Measurements from ENCODE around the gene NUPR1. TPM values are rescaled to one million over a fixed set of nuclear protein-coding genes. Genes with fewer than 3 reads are reported as not detected.
"Not testable (repeated sequence)": the region's sequence is repeated elsewhere in the genome, so short reads cannot be mapped to it uniquely, and the experiment has no call there.

Gene NUPR1
- polyA plus RNA-seq, 4 donors: 3.1 to 104 (median 13.0) TPM

DNA sequence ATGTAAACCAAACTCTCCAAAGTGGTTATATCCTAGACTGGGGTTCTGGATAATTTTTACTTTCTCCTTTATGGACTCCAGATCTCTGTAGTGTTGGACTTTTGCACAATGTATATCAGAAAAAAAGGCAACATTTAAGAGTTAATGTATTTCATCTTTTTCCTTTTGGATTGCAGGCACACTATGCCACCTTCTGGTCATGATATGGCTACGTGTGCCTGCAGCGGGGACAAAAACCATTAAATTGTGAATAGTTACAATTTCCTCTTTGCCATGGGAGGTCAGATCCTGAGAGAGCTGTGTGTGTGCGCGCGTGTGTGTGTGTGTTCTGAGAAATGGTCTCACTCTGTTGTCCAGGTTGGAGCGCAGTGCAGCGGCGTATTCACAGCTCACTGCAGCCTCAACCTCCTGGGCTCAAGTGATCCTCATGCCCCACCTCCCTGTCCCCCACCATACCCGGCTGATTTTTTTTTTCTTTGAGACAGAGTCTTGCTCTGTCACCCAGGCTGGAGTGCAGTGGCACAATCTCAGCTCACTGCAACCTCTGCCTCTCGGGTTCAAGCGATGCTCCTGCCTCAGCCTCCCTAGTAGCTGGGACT lies 10.6 kb upstream of the NUPR1 start:
- Histone ChIP-seq H3K4me3 (ENCODE audit: low read depth in 1 of 3, low read length in 3 of 3) (no peak overlapping the region), H3K27ac (ENCODE audit: low read depth in 1 of 3, low read length in 2 of 3) (no peak overlapping the region), H3K36me3 (ENCODE audit: control insufficient read depth in 3 of 3, insufficient read depth in 2 of 3, low read depth in 1 of 3, low read length in 3 of 3) (no peaks in the 10 kb centered on the region), H3K9me3 (ENCODE audit: control insufficient read depth in 2 of 2, insufficient read depth in 1 of 2, low read depth in 1 of 2, low read length in 1 of 2) (no peaks in the 10 kb centered on the region), H3K27me3 (ENCODE audit: control insufficient read depth in 3 of 3, insufficient read depth in 3 of 3, low read length in 3 of 3) (no peaks in the 10 kb centered on the region), H3K4me1 (ENCODE audit: control insufficient read depth in 3 of 3, insufficient read depth in 2 of 3, low read depth in 1 of 3, low read length in 2 of 3) (peaks cover 0 to 1% (median 0%) of the 10 kb centered on the region in 3 donors)
- WGBS, 3 donors: 34 to 50% (median 41%) methylated on average over 11 of the region's 11 CpGs
- no peak for FAIRE-seq
- DNase-seq: peak; percentile 50 to 62

GRCh38 chr16:28548306-28548802 lies 9.6 kb upstream of the NUPR1 start:
- 79 to 85% (median 80%) methylated on average over 14 of the region's 14 CpGs for WGBS, 3 donors
- DNase-seq (no peak), FAIRE-seq (no peak)
- peaks cover 0 to 4% (median 0%) of the 10 kb centered on the region in 3 donors for H3K4me1 ChIP-seq (ENCODE audit: control insufficient read depth in 3 of 3, insufficient read depth in 2 of 3, low read depth in 1 of 3, low read length in 2 of 3)
- H3K4me3 ChIP-seq (ENCODE audit: low read depth in 1 of 3, low read length in 3 of 3): no peak overlapping the region
- no peaks in the 10 kb centered on the region for H3K36me3 ChIP-seq (ENCODE audit: control insufficient read depth in 3 of 3, insufficient read depth in 2 of 3, low read depth in 1 of 3, low read length in 3 of 3)
- no peaks in the 10 kb centered on the region for H3K9me3 ChIP-seq (ENCODE audit: control insufficient read depth in 2 of 2, insufficient read depth in 1 of 2, low read depth in 1 of 2, low read length in 1 of 2)
- no peak overlapping the region for H3K27ac ChIP-seq (ENCODE audit: low read depth in 1 of 3, low read length in 2 of 3)
- H3K27me3 ChIP-seq (ENCODE audit: control insufficient read depth in 3 of 3, insufficient read depth in 3 of 3, low read length in 3 of 3): no peaks in the 10 kb centered on the region

DNA sequence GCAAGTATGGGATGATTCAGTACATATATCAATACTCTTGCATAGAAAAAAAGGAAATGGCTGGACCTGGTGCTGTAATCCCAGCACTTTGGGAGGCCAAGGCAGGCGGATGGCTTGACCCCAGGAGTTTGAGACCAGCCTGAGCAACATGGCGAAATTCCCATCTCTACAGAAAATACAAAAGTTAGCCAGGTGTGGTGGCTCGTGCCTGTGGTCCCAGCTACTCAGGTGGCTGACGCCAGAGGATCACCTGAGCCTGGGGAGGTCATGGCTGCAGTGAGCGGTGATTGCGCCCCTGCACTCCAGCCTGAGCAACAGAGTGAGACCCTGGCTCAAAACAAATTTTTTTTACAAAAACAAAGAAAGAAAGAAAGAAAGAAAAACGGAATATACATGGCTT lies 7.9 kb upstream of the NUPR1 start:
- FAIRE-seq: no peak
- DNase-seq: no peak
- H3K27ac ChIP-seq (ENCODE audit: low read depth in 1 of 3, low read length in 2 of 3): no peak overlapping the region
- no peaks in the 10 kb centered on the region for H3K36me3 ChIP-seq (ENCODE audit: control insufficient read depth in 3 of 3, insufficient read depth in 2 of 3, low read depth in 1 of 3, low read length in 3 of 3)
- peaks cover 0 to 8% (median 0%) of the 10 kb centered on the region in 3 donors for H3K4me1 ChIP-seq (ENCODE audit: control insufficient read depth in 3 of 3, insufficient read depth in 2 of 3, low read depth in 1 of 3, low read length in 2 of 3)
- H3K9me3 ChIP-seq (ENCODE audit: control insufficient read depth in 2 of 2, insufficient read depth in 1 of 2, low read depth in 1 of 2, low read length in 1 of 2): no peaks in the 10 kb centered on the region
- 73 to 83% (median 74%) methylated on average over 7 of the region's 7 CpGs for WGBS, 3 donors
- no peaks in the 10 kb centered on the region for H3K27me3 ChIP-seq (ENCODE audit: control insufficient read depth in 3 of 3, insufficient read depth in 3 of 3, low read length in 3 of 3)
- H3K4me3 ChIP-seq (ENCODE audit: low read depth in 1 of 3, low read length in 3 of 3): no peak overlapping the region

DNA sequence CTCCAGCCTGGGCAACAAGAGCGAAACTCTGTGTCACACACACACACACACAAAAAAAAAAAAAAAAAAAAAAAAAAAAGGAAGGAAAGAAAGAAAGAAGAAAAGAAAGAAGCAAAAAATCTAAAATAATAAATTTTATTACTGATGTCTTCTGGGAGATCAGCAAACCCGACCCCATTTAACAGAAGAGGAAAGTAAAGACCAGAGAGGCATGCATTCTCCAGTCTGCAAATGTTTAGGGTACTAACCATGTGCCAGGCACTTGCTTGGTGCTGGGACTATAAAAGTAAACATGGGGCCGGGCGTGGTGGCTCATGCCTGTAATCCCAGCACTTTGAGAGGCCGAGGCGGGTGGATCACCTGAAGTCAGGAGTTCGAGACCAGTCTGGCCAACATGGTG lies 7.2 kb upstream of the NUPR1 start:
- not testable (repeated sequence) for H3K36me3 ChIP-seq (ENCODE audit: control insufficient read depth in 3 of 3, insufficient read depth in 2 of 3, low read depth in 1 of 3, low read length in 3 of 3); H3K9me3 ChIP-seq (ENCODE audit: control insufficient read depth in 2 of 2, insufficient read depth in 1 of 2, low read depth in 1 of 2, low read length in 1 of 2); H3K27ac ChIP-seq (ENCODE audit: low read depth in 1 of 3, low read length in 2 of 3); H3K4me3 ChIP-seq (ENCODE audit: low read depth in 1 of 3, low read length in 3 of 3); DNase-seq; H3K4me1 ChIP-seq (ENCODE audit: control insufficient read depth in 3 of 3, insufficient read depth in 2 of 3, low read depth in 1 of 3, low read length in 2 of 3); H3K27me3 ChIP-seq (ENCODE audit: control insufficient read depth in 3 of 3, insufficient read depth in 3 of 3, low read length in 3 of 3); FAIRE-seq
- 70 to 87% (median 79%) methylated on average over 7 of the region's 7 CpGs for WGBS, 3 donors

DNA sequence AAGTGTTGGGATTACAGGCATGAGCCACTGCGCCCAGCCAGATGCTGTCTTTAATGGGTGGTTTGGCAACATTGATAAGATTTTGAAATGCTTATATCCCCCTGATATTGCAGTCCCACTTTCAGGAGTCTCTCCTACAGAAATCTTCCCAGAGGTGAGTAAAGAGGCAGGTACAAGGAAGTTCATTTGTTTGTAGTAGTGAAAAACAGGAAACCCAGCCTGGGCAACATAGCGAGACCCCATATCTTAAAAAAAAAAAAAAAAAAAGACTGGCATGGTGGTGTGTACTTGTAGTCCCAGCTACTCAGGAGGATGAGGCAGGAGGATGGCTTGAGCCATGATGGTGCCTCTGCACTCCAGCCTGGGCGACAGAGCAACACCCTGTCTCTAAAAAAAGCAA lies 6.2 kb upstream of the NUPR1 start:
- Histone ChIP-seq H3K36me3 (ENCODE audit: control insufficient read depth in 3 of 3, insufficient read depth in 2 of 3, low read depth in 1 of 3, low read length in 3 of 3) (no peaks in the 10 kb centered on the region), H3K4me1 (ENCODE audit: control insufficient read depth in 3 of 3, insufficient read depth in 2 of 3, low read depth in 1 of 3, low read length in 2 of 3) (peaks cover 0 to 8% (median 0%) of the 10 kb centered on the region in 3 donors), H3K27me3 (ENCODE audit: control insufficient read depth in 3 of 3, insufficient read depth in 3 of 3, low read length in 3 of 3) (no peaks in the 10 kb centered on the region), H3K4me3 (ENCODE audit: low read depth in 1 of 3, low read length in 3 of 3) (no peak overlapping the region), H3K27ac (ENCODE audit: low read depth in 1 of 3, low read length in 2 of 3) (no peak overlapping the region), H3K9me3 (ENCODE audit: control insufficient read depth in 2 of 2, insufficient read depth in 1 of 2, low read depth in 1 of 2, low read length in 1 of 2) (no peaks in the 10 kb centered on the region)
- FAIRE-seq (no peak), DNase-seq (no peak)
- 82 to 89% (median 86%) methylated on average over 3 of the region's 3 CpGs for WGBS, 3 donors

- Histone ChIP-seq H3K4me3 (ENCODE audit: low read depth in 1 of 3, low read length in 3 of 3) (peak overlapping the region in 2 of 3 donors; percentile 1 to 11), H3K27ac (ENCODE audit: low read depth in 1 of 3, low read length in 2 of 3) (peak overlapping the region in 2 of 3 donors; percentile 74 to 88), H3K36me3 (ENCODE audit: control insufficient read depth in 3 of 3, insufficient read depth in 2 of 3, low read depth in 1 of 3, low read length in 3 of 3) (no peaks in the 10 kb centered on the region), H3K9me3 (ENCODE audit: control insufficient read depth in 2 of 2, insufficient read depth in 1 of 2, low read depth in 1 of 2, low read length in 1 of 2) (no peaks in the 10 kb centered on the region), H3K27me3 (ENCODE audit: control insufficient read depth in 3 of 3, insufficient read depth in 3 of 3, low read length in 3 of 3) (no peaks in the 10 kb centered on the region), H3K4me1 (ENCODE audit: control insufficient read depth in 3 of 3, insufficient read depth in 2 of 3, low read depth in 1 of 3, low read length in 2 of 3) (peaks cover 0 to 8% (median 0%) of the 10 kb centered on the region in 3 donors)
- DNase-seq: peak; percentile 90 to 94
- 10 to 35% (median 28%) methylated on average over 7 of the region's 7 CpGs for WGBS, 3 donors
- no peak for FAIRE-seq
These were observed 4.3 kb upstream of the NUPR1 start for GRCh38 chr16:28543072-28543471.

GRCh38 chr16:28542646-28543045 lies 3.9 kb upstream of the NUPR1 start:
- FAIRE-seq (no peak), DNase-seq (no peak)
- Histone ChIP-seq H3K4me3 (ENCODE audit: low read depth in 1 of 3, low read length in 3 of 3) (no peak overlapping the region), H3K4me1 (ENCODE audit: control insufficient read depth in 3 of 3, insufficient read depth in 2 of 3, low read depth in 1 of 3, low read length in 2 of 3) (peaks cover 0 to 8% (median 0%) of the 10 kb centered on the region in 3 donors), H3K27ac (ENCODE audit: low read depth in 1 of 3, low read length in 2 of 3) (peak overlapping the region in 2 of 3 donors; percentile 74 to 88), H3K27me3 (ENCODE audit: control insufficient read depth in 3 of 3, insufficient read depth in 3 of 3, low read length in 3 of 3) (no peaks in the 10 kb centered on the region), H3K36me3 (ENCODE audit: control insufficient read depth in 3 of 3, insufficient read depth in 2 of 3, low read depth in 1 of 3, low read length in 3 of 3) (no peaks in the 10 kb centered on the region), H3K9me3 (ENCODE audit: control insufficient read depth in 2 of 2, insufficient read depth in 1 of 2, low read depth in 1 of 2, low read length in 1 of 2) (no peaks in the 10 kb centered on the region)
- 28 to 77% (median 50%) methylated on average over 7 of the region's 7 CpGs for WGBS, 3 donors

- FAIRE-seq (no peak), DNase-seq (no peak)
- Histone ChIP-seq H3K9me3 (ENCODE audit: control insufficient read depth in 2 of 2, insufficient read depth in 1 of 2, low read depth in 1 of 2, low read length in 1 of 2) (no peaks in the 10 kb centered on the region), H3K4me3 (ENCODE audit: low read depth in 1 of 3, low read length in 3 of 3) (no peak overlapping the region), H3K27ac (ENCODE audit: low read depth in 1 of 3, low read length in 2 of 3) (no peak overlapping the region), H3K36me3 (ENCODE audit: control insufficient read depth in 3 of 3, insufficient read depth in 2 of 3, low read depth in 1 of 3, low read length in 3 of 3) (peaks cover 0 to 3% (median 0%) of the 10 kb centered on the region in 3 donors), H3K27me3 (ENCODE audit: control insufficient read depth in 3 of 3, insufficient read depth in 3 of 3, low read length in 3 of 3) (no peaks in the 10 kb centered on the region), H3K4me1 (ENCODE audit: control insufficient read depth in 3 of 3, insufficient read depth in 2 of 3, low read depth in 1 of 3, low read length in 2 of 3) (peaks cover 0 to 8% (median 0%) of the 10 kb centered on the region in 3 donors)
- 76 to 88% (median 87%) methylated on average over 3 of the region's 3 CpGs for WGBS, 3 donors
These were observed 1.6 kb upstream of the NUPR1 start for GRCh38 chr16:28540346-28540745.
